GM19035 (cell line): ENCODE results near the gene NOTCH2.

Experiments
- ATAC-seq: cut with Tn5 transposase; IDR thresholded peaks from one replicate; pipeline ENCODE4 v1.9.1; 2021; ENCODE audit not compliant: unreplicated experiment

Gene NOTCH2

DNA sequence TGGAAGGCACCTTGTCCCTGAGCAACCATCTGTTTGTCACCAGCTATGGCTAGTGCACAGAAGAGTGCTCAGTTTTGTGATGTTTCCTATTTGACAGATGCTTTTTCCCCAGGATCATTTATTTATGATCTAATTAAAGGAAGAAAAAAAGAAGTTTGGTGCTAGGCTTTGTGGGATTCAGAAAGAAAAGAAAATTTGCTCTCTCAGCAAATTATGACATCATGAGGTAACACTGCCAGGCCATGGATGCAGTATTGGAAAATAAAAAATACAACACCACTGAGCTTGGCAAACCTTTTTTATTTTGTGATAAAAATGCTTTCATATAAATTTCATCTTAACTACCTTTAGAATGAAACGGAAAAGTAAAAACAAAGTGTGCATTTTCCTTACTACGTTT lies 157.7 kb downstream of the NOTCH2 start:
- no peak for ATAC-seq

- no peak for ATAC-seq
These were observed 158.8 kb downstream of the NOTCH2 start for GRCh38 chr1:119910618-119911017.

- no peak for ATAC-seq
These were observed 159.4 kb downstream of the NOTCH2 start for GRCh38 chr1:119909890-119910596.

GRCh38 chr1:119908661-119909060 lies 160.8 kb downstream of the NOTCH2 start:
- no peak for ATAC-seq

GRCh38 chr1:119906927-119907652 lies 162.4 kb downstream of the NOTCH2 start:
- ATAC-seq = no peak

- ATAC-seq = no peak
These were observed 166.0 kb downstream of the NOTCH2 start for GRCh38 chr1:119903443-119903835.

GRCh38 chr1:119902775-119903442 lies 166.6 kb downstream of the NOTCH2 start:
- ATAC-seq = no peak

DNA sequence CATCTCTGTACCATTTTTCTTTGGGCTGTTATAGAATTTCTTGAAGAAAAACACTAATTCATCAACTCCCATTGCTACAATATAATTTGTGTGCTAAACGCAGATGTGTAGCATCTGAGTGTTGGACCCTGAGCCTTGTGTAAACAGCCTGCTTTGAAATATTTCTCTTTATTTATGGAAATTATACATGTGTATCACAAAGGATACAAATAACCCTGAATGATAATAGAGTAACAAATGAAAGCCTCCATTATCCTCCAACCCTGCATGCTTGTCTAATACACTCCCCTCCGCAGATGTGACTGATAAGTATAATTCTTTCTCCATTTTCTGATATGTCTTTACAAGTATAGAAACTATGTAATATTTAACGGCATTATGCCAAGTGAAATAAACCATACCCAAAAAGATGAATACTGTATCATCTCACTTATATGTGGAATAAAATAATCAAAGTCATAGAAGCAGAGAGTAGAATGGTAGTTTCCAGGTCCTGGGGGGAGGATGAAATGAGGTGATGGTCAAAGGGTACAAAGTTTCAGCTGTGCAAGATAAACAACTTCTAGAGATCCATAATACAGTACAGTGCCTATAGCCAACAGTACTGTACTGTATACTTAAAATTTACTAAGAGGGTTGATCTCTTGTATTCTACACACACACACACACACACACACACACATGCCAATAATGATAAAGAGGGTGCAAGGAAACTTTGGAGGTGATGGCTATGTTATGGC lies 170.3 kb downstream of the NOTCH2 start:
- ATAC-seq = no peak

DNA sequence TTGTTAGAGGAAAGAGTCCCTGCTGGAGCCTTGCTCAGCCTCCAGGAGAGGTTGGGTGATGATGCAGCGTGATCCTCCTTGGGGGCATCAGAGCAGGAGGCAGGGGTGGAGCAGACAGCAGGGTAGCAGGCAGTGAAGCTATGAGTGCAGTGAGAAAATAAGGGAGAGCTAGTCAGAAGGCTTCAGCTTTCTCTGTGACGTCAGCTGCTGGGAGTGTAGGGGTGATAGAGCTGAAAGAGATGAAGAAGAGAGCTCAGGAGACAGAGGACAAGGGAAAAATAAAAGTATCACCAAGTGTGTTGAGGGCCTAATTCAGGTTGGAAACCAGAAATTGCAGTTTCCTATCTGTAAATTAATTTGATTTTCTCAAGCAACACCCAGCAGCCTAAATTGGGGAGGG lies 170.9 kb downstream of the NOTCH2 start:
- ATAC-seq = no peak

DNA sequence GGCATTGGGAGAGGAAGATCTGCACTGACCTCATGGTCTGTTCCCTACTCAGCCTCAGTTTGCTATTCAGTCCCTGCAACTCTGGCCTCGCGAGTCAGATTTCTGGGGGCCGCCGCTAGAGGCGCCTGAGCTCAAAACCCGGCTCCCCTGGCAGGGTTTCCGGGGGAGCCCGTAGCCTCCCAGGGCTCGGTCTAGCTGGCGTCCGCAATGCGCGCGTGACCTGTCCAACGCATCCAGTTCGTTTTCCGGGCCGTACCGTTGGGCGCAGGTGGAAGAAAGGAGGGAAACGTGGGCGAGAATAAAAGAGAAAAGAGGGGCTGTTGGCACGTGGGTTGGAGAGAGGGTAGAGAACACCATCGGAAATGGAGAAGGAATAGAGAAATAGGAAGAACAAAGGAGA lies 173.2 kb downstream of the NOTCH2 start, which contains the start of gene ADAM30:
Gene ADAM30 (minus strand): TSS at position 213 of the 400 bp plus-strand sequence. CDS start 179 bp downstream, at position 34.
- no peak for ATAC-seq

DNA sequence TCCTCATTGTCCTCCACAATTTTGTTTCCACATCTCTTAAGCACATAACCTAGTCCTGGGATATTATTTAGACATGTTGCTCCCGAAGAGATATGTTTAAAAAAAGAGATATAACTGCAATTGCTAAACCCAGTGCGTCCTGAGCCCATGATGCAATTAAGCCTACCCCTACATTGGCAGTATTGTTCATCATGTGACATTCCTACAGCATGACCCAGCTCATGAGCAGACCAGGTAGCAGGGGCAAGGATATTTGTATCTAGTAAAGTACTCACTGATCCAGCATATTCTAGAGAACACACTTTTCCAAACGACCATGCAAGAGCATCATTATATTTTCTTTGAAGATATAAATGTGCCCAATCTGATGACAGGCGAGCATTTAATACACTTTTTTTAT lies 174.4 kb downstream of the NOTCH2 start:
- no peak for ATAC-seq

DNA sequence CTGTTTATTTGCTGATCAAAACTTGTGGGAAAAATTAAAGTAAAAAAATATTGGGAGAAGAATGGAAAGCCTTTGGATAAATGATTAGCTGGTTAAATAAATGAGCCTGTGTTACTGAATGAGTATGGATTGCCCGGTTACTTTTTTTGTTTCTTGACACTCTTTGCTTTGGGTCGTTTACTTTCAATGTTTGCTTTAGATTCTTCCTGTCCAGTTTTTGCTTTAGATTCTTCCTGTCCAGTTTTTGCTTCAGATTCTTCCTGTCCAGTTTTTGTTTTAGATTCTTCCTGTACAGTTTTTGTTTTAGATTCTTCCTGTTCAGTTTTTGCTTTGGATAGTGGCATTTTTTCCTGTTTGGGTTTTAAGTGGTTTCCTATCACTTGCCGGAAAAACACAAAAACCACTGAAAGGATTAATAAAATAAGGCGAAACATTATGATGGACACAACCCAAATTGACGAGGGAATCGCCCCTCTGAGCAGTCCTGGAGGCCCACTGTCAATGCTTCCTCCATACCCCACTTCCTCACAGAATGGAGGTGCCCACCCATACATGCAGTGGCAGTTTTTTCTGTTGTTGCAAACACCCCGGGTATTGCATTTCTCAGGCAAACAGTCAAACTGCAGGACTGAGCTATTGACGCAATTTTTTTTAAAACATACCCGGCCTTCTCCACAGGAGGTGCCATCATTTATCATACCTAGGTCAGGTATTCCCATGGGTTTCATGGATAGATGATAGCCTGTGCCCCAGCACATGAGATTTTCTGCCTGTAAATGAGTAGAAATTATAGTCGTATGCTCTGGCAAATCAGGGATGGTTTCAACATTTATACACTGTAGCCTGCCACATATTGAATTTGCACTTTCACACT lies 175.4 kb downstream of the NOTCH2 start:
- no peak for ATAC-seq

DNA sequence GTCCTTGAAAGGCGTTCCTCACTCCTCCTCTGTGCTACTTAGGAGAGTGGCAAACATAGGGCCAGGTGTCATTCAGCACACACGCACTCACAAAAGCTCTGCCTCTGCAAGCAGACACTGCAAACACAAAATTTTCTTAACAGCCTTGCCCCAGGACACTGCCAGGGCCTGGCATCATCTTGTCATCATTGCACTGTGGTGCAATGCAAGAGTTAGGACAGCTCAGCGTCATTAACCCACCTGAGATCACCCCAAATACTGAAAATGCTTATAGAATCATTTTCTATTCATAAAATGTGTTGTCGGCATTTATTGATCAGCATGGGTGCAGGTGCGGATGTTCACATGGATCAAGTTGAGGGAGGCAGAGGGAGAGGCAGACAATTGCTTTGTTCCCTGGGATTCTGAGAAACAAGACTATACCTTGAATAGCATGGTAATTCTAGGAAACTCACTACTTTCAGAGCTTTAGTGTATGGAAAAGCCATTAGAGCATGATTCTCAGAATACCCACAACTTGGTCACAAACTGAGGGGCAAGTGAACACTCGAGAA lies 176.1 kb downstream of the NOTCH2 start:
- no peak for ATAC-seq

GRCh38 chr1:119891386-119891785 lies 178.1 kb downstream of the NOTCH2 start:
- ATAC-seq = no peak

DNA sequence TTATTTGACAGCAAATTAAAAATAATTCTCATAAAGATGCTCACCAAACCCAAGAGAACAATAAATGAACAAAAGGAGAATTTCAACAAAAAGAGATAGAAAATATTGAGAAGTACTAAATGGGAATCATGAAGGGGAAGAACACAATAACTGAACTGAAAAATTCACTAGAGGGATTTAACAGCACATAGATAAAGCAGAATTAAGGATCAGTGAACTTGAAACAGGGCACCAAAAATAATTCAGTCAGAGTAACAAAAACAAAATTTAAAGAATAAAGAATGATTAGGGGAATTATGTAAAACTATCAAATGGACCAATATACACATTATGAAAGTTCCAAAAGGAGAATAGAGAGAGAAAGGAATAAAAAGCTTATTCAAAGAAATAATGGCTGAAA lies 181.0 kb downstream of the NOTCH2 start:
- no peak for ATAC-seq

DNA sequence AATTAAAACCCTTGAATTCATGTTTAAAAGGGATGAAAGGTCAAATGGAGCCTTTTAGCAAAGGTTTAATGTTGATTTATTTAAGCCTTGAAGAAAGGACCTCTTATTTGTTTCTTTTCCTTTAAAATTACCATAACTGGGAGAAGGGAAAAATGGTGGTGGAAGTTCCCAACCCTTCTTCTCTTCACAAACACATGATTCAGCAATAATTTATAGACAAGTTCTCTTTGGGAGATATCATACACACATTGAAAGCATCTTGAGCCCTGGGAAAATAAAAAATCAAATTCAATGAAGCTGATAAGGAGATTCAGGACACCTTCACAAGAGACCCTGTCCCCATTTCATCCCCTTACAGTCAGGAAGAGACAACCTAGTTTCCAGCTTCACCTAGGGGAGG lies 182.0 kb downstream of the NOTCH2 start:
- no peak for ATAC-seq

DNA sequence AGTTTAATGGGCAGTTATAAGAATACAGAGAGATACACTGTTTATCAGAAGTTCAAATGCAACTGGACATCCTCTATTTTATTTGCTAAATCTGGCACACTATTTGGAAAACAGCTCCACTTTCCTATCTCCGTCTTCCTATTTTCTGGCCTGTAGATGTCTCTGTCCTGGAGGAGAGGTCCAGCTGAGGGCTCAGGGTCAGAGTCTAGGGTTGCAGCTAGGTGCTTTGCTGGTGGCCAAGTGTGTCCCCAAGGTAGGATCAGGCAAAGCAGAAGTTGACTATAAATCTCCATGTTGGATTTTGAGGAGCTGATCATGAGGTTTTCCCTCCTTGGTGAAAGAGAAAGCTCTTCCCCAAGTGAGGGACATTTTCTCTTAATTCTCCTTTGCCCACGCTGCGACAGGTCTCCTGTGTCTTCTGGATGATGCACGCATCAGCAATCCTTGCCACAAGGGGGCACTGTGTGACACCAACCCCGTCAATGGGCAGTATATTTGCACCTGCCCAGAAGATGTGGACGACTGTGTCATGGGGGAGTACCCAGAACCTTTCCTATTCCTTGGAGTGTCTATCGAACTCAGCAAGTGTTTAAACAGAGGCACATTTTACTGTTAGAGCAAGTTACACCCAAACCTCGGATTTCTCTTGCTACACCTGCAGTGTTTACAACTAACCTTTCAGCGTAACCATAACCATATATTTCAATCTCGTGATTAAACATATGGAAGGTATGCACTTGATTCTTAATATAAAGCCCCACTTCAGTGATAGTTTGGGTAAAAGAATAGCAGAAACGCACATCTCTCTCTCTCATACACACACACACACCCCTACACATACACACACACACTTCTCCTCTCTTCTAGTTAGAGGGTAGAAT lies 183.3 kb downstream of the NOTCH2 start:
- ATAC-seq = no peak

GRCh38 chr1:119884711-119885110 lies 184.8 kb downstream of the NOTCH2 start:
- ATAC-seq = no peak

- ATAC-seq = no peak
These were observed 185.6 kb downstream of the NOTCH2 start for GRCh38 chr1:119883826-119884225.
